ENCODE results near the gene TAAR9.

The TAAR9 gene

DNA sequence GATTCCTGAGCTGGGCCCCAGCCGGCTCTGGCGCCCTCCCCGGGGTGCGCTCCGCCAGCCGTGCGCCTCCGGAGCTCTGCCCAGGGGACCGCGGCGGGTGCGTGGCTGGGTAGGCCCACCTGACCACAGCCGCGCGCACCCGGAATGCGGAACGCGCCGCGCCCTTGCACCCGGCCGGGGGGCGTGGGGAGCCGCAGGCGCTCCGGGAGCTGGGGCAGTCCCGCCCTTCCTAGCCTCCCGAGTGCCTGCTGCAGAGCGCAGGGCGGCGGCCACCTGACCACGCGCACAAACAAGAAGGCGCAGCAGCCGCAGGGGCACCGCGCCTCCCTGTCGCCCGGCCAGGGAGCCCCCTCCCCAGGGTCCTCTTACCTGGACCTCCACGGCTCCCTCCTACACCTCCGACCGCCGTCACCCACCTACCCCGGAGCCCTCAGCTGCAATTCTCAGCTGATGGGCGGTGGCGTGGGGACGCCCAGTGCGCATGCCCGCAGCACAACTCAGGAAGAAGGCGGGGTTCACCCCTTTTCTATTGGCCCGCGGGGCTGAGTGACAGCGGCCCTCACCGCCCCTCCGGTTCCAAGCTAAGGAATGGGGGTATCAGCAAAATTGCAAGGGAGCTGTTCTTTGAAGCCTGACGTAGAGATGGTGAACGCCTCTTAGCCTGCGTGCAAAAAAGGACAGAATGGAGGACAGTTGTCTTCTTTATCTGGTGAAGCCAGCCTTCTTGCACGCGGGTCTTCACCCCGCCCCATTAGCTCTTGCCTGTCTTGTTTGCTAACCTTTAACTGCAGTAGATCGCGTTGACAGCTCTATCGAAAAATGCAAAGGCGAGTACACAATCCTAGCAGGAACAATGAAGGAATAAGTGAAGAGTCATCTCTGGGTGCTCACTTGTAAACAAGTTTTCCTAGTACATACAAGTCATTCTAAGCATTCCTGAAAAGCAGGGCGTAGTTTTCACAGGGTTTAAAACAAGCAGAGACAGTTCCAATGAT is 25.1 kb upstream of the TAAR9 start, which contains the start of gene STX7:
STX7 (minus strand) TSS at position 479 of the 995 bp plus-strand sequence. CDS start 9,586 bp downstream, outside the sequence.
- peak; percentile 84; the same call in 1 of the 2 replicates for TF ChIP-seq SIN3A (IDR thresholded peaks at IDR 0.05; ENCODE audit: borderline replicate concordance, insufficient read depth, low read length)
- TF ChIP-seq, protein P1, sequence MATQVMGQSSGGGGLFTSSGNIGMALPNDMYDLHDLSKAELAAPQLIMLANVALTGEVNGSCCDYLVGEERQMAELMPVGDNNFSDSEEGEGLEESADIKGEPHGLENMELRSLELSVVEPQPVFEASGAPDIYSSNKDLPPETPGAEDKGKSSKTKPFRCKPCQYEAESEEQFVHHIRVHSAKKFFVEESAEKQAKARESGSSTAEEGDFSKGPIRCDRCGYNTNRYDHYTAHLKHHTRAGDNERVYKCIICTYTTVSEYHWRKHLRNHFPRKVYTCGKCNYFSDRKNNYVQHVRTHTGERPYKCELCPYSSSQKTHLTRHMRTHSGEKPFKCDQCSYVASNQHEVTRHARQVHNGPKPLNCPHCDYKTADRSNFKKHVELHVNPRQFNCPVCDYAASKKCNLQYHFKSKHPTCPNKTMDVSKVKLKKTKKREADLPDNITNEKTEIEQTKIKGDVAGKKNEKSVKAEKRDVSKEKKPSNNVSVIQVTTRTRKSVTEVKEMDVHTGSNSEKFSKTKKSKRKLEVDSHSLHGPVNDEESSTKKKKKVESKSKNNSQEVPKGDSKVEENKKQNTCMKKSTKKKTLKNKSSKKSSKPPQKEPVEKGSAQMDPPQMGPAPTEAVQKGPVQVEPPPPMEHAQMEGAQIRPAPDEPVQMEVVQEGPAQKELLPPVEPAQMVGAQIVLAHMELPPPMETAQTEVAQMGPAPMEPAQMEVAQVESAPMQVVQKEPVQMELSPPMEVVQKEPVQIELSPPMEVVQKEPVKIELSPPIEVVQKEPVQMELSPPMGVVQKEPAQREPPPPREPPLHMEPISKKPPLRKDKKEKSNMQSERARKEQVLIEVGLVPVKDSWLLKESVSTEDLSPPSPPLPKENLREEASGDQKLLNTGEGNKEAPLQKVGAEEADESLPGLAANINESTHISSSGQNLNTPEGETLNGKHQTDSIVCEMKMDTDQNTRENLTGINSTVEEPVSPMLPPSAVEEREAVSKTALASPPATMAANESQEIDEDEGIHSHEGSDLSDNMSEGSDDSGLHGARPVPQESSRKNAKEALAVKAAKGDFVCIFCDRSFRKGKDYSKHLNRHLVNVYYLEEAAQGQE (IDR thresholded peaks at IDR 0.05; ENCODE audit: insufficient read depth in 1 of 2, low read depth in 2 of 2, low read length in 2 of 2): 0 out of 4 replicates have a peak, but pooled peaks of 1 of the 2 experiments have one; percentile 40
- peak; percentile 62; the same call in 1 of the 2 replicates for TF ChIP-seq TAF1 (IDR thresholded peaks at IDR 0.05; ENCODE audit: borderline replicate concordance, insufficient read depth, low read length)
- TF ChIP-seq POLR2AphosphoS5 (IDR thresholded peaks at IDR 0.05; ENCODE audit: low read depth, low read length): peak; percentile 91
- peak; percentile 16 for TF ChIP-seq FOXP2 (optimal IDR thresholded peaks at IDR 0.05; ENCODE audit: borderline replicate concordance, extremely low read depth, extremely low read length, insufficient read depth)

DNA sequence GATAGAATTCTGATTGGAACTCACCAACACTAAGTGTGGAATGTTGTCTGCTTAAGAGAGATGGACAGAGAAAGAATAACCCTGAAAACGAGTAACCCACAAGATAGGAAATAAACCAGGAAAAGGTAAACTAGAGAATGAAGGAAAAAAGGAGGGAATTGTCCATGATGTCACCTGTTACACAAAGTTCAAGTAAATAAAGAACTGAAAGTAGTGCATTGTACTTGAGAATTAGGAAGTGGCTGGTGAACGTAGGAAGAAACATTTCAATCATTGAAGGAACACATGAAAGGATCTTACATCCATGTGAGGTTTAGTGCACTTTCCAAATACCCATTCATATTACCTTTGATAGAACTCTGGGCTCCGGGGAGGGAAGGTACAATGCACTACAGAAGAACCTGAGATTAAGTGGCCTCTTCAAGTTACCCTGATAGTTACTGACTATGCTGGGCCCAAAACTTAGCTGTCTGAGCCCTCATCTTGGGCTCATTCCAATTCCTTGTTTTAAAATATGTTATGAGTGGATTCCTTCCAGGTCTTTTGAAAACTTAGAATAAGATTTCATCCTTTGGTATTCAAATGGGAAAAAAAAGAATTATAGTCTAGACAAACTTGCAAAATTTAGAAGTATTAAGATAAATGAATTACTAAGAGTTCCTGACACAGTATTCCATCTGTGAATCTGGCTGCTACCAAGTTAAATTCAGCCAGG is 24.1 kb upstream of the TAAR9 start:
- no peak for TF ChIP-seq SIN3A (IDR thresholded peaks at IDR 0.05; ENCODE audit: borderline replicate concordance, insufficient read depth, low read length)
- no peak for TF ChIP-seq TAF1 (IDR thresholded peaks at IDR 0.05; ENCODE audit: borderline replicate concordance, insufficient read depth, low read length)
- no peak for TF ChIP-seq FOXP2 (optimal IDR thresholded peaks at IDR 0.05; ENCODE audit: borderline replicate concordance, extremely low read depth, extremely low read length, insufficient read depth)
- TF ChIP-seq, protein P1 (IDR thresholded peaks at IDR 0.05; ENCODE audit: insufficient read depth in 1 of 2, low read depth in 2 of 2, low read length in 2 of 2): no peak
- no peak for TF ChIP-seq POLR2AphosphoS5 (IDR thresholded peaks at IDR 0.05; ENCODE audit: low read depth, low read length)

GRCh38 chr6:132515386-132515785 is 22.7 kb upstream of the TAAR9 start:
- TF ChIP-seq TAF1 (IDR thresholded peaks at IDR 0.05; ENCODE audit: borderline replicate concordance, insufficient read depth, low read length) (no peak), SIN3A (IDR thresholded peaks at IDR 0.05; ENCODE audit: borderline replicate concordance, insufficient read depth, low read length) (no peak), POLR2AphosphoS5 (IDR thresholded peaks at IDR 0.05; ENCODE audit: low read depth, low read length) (no peak), FOXP2 (optimal IDR thresholded peaks at IDR 0.05; ENCODE audit: borderline replicate concordance, extremely low read depth, extremely low read length, insufficient read depth) (no peak)
- TF ChIP-seq, protein P1 (IDR thresholded peaks at IDR 0.05; ENCODE audit: insufficient read depth in 1 of 2, low read depth in 2 of 2, low read length in 2 of 2): no peak

GRCh38 chr6:132520953-132521352 is 17.1 kb upstream of the TAAR9 start:
- TF ChIP-seq, protein P1 (IDR thresholded peaks at IDR 0.05; ENCODE audit: insufficient read depth in 1 of 2, low read depth in 2 of 2, low read length in 2 of 2): no peak
- TF ChIP-seq SIN3A (IDR thresholded peaks at IDR 0.05; ENCODE audit: borderline replicate concordance, insufficient read depth, low read length) (no peak), FOXP2 (optimal IDR thresholded peaks at IDR 0.05; ENCODE audit: borderline replicate concordance, extremely low read depth, extremely low read length, insufficient read depth) (no peak), TAF1 (IDR thresholded peaks at IDR 0.05; ENCODE audit: borderline replicate concordance, insufficient read depth, low read length) (no peak), POLR2AphosphoS5 (IDR thresholded peaks at IDR 0.05; ENCODE audit: low read depth, low read length) (no peak)
